ENCODE measurements around the gene NSL1. TPM values are rescaled to one million over a fixed set of nuclear protein-coding genes. Genes with fewer than 3 reads are reported as not detected.

NSL1 gene
- total and polyA plus RNA-seq, 3 experiments from 2014 or later = 39.5 to 53.2 (median 42.0) TPM

DNA sequence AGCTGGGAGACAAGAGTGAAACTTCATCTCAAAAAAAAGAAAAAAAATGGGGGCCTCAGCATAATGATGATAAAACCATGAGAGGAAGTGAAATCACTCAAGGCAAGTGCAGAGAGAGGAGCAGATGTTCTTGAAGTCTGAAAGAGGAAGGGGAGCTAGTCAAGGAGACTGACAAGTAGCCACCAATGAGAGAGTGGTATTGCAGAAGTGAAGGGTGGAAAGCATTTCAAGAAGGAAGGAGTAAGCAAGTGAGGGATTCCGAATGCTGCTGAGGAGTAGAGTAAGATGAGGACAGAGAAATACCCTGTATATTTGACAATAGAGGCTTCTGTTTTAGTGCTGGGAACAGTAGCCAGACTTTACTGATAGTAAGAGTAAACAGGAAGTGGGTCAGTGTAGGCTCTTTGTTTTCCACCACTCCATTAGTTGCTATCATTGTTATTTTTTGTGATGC lies 3.0 kb upstream of the NSL1 start:
- H3K4me3 ChIP-seq (ENCODE audit: low read length) = no peak overlapping the region

DNA sequence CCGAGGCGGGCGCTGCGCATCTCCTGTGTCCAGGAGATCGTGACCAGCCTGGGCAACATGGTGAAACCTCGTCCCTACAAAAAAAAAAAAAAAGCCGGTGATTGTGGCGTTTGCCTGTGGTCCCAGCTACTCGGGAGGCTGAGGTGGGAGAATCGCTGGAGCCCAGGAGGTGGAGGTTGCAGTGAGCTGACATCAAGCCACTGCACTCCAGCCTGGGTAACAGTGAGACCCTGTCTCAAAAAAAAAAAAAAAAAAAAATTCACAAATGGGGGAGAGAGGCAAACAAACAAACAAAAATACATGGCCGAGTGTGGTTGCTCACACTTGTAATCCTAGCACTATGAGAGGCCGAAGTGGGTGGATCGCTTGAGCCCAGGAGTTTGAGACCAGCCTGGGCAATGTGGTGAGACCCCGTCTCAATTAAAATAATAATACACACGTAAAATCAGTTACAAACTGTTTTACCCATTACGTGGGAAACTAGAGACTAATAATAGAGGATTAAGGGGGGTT lies 875 bp upstream of the NSL1 start:
- Histone ChIP-seq H3K27me3 (ENCODE audit: insufficient read depth, low read length, poor library complexity, severe bottlenecking) (no peaks in the 10 kb centered on the region), H3K36me3 (ENCODE audit: insufficient read depth, low read length) (no peaks in the 10 kb centered on the region), H3K4me3 (ENCODE audit: low read length) (peak overlapping the region; percentile 99), H3K4me1 (ENCODE audit: insufficient read depth, low read length) (peaks cover 29% of the 10 kb centered on the region), H3K9me3 (ENCODE audit: low read length) (no peaks in the 10 kb centered on the region), H3K27ac (ENCODE audit: low read depth, low read length) (peak overlapping the region; percentile 95)
- H3K36me3 Mint-ChIP-seq = peaks cover 0 to 29% (median 5%) of the 10 kb centered on the region in 3 donors
- peak overlapping the region; percentile 91 to 99 (median 97) for H3K4me3 Mint-ChIP-seq
- peaks cover 0 to 3% (median 0%) of the 10 kb centered on the region in 5 donors for H3K9me3 Mint-ChIP-seq
- no peak for DNase-seq
- POLR2A ChIA-PET = interaction anchor here (0.6 to 1.0 kb wide), 3 partner anchors 12 to 91 kb away, joined by 3 read pairs; partner anchors contain the start of gene FLVCR1
- H3K4me1 Mint-ChIP-seq = peaks cover 36 to 62% (median 60%) of the 10 kb centered on the region in 3 donors
- CTCF ChIA-PET = interaction anchor here (1.7 kb wide), 1 partner anchor 42 kb away, joined by 6 read pairs; no protein-coding TSS in a partner anchor
- peak overlapping the region in 7 of 8 donors; percentile 90 to 100 (median 93) for H3K27ac Mint-ChIP-seq
- H3K27me3 Mint-ChIP-seq = no peaks in the 10 kb centered on the region

More for the DNA sequence above, 3.0 kb upstream of the NSL1 start:
- peaks cover 31 to 56% (median 55%) of the 10 kb centered on the region in 3 donors for H3K4me1 Mint-ChIP-seq
- no peaks in the 10 kb centered on the region for H3K27me3 ChIP-seq (ENCODE audit: insufficient read depth, low read length, poor library complexity, severe bottlenecking)
- H3K27ac ChIP-seq (ENCODE audit: low read depth, low read length) = peak overlapping the region; percentile 34
- peak overlapping the region in 7 of 8 donors; percentile 0 to 94 (median 84) for H3K27ac Mint-ChIP-seq
- peaks cover 5 to 43% (median 11%) of the 10 kb centered on the region in 3 donors for H3K36me3 Mint-ChIP-seq
- no peaks in the 10 kb centered on the region for H3K27me3 Mint-ChIP-seq
- peak overlapping the region; percentile 17 to 76 (median 62) for H3K4me3 Mint-ChIP-seq
- peaks cover 26% of the 10 kb centered on the region for H3K4me1 ChIP-seq (ENCODE audit: insufficient read depth, low read length)
- ChIA-PET POLR2A (interaction anchor here (0.7 to 0.9 kb wide), 3 partner anchors 9 to 92 kb away, joined by 3 to 6 read pairs (median 3); partner anchors contain the start of gene FLVCR1), CTCF (interaction anchor here (1.1 to 1.7 kb wide), 3 partner anchors 17 to 130 kb away, joined by 3 to 4 read pairs (median 3); no protein-coding TSS in a partner anchor)
- no peak for DNase-seq
- H3K36me3 ChIP-seq (ENCODE audit: insufficient read depth, low read length) = peaks cover 6% of the 10 kb centered on the region
- no peaks in the 10 kb centered on the region for H3K9me3 ChIP-seq (ENCODE audit: low read length)
- H3K9me3 Mint-ChIP-seq = peaks cover 0 to 3% (median 0%) of the 10 kb centered on the region in 5 donors

- Histone ChIP-seq H3K27ac (ENCODE audit: low read depth, low read length) (peak overlapping the region; percentile 95), H3K4me1 (ENCODE audit: insufficient read depth, low read length) (peaks cover 29% of the 10 kb centered on the region), H3K4me3 (ENCODE audit: low read length) (peak overlapping the region; percentile 99), H3K27me3 (ENCODE audit: insufficient read depth, low read length, poor library complexity, severe bottlenecking) (no peaks in the 10 kb centered on the region), H3K36me3 (ENCODE audit: insufficient read depth, low read length) (no peaks in the 10 kb centered on the region), H3K9me3 (ENCODE audit: low read length) (no peaks in the 10 kb centered on the region)
- CTCF ChIA-PET = interaction anchor here (0.7 to 2.2 kb wide), 3 partner anchors 9 to 126 kb away, joined by 3 to 8 read pairs (median 6); no protein-coding TSS in a partner anchor
- Mint-ChIP-seq H3K27me3 (no peaks in the 10 kb centered on the region), H3K4me1 (peaks cover 36 to 64% (median 62%) of the 10 kb centered on the region in 3 donors), H3K27ac (peak overlapping the region; percentile 90 to 100 (median 94)), H3K4me3 (peak overlapping the region; percentile 91 to 99 (median 97)), H3K9me3 (peaks cover 0 to 3% (median 0%) of the 10 kb centered on the region in 5 donors), H3K36me3 (peaks cover 0 to 30% (median 4%) of the 10 kb centered on the region in 3 donors)
- POLR2A ChIA-PET = interaction anchor here (1.3 kb wide), 1 partner anchor 66 kb away, joined by 5 read pairs; no protein-coding TSS in a partner anchor
- no peak for DNase-seq
Observed at GRCh38 chr1:212791261-212791675, 309 bp downstream of the NSL1 start.

DNA sequence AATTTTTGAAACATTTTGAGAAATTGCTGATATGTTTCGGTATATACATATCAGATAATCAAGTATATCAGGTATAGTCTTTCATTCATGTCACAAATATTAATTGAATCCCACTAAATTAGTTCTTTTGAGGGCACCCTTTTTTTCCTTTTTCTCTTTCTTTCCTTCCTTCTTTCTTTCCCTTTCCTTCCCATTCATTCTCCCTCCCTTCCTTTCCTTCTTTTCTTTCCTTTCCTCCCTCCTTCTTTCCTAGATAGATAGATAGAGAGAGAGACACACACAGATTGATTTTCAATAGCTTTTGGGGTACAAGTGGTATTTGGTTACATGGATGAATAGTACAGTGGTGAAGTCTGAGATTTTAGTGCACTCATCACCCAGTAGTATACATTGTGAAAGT lies 5.7 kb downstream of the NSL1 start:
- ChIA-PET CTCF (interaction anchor here (1.5 to 2.0 kb wide), 2 partner anchors 121 to 308 kb away, joined by 7 to 9 read pairs; no protein-coding TSS in a partner anchor), POLR2A (interaction anchor here (1.5 kb wide), 1 partner anchor 9 kb away, joined by 3 read pairs; no protein-coding TSS in a partner anchor)
- peaks cover 10 to 26% (median 25%) of the 10 kb centered on the region in 3 donors for H3K4me1 Mint-ChIP-seq
- no peaks in the 10 kb centered on the region for H3K27me3 ChIP-seq (ENCODE audit: insufficient read depth, low read length, poor library complexity, severe bottlenecking)
- no peak overlapping the region for H3K27ac ChIP-seq (ENCODE audit: low read depth, low read length)
- no peak overlapping the region for H3K4me3 Mint-ChIP-seq
- no peak overlapping the region for H3K4me3 ChIP-seq (ENCODE audit: low read length)
- H3K27ac Mint-ChIP-seq = peak overlapping the region in 2 of 8 donors; percentile 85 to 95
- no peaks in the 10 kb centered on the region for H3K9me3 ChIP-seq (ENCODE audit: low read length)
- no peaks in the 10 kb centered on the region for H3K9me3 Mint-ChIP-seq
- peaks cover 0 to 56% (median 12%) of the 10 kb centered on the region in 3 donors for H3K36me3 Mint-ChIP-seq
- H3K36me3 ChIP-seq (ENCODE audit: insufficient read depth, low read length) = peaks cover 10% of the 10 kb centered on the region
- peaks cover 14% of the 10 kb centered on the region for H3K4me1 ChIP-seq (ENCODE audit: insufficient read depth, low read length)
- DNase-seq = no peak
- H3K27me3 Mint-ChIP-seq = no peaks in the 10 kb centered on the region

DNA sequence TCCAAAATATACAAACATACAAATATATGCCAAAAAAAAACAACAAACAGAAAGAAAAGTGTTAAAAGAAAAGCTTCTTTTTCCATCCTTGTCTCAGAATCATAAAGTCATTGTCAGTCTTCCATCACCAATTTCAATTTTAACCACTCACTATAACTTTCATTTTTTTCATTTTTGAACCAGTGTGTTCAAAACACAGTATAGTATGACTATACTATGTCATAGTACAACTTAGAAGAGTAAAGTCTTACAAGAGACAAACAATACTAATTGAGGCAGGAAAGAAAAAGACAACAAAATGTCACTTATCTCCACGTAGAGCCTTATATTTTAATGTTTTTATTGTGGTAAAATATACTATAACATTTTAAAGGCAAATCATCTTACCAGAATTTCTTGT lies 7.6 kb downstream of the NSL1 start:
- Mint-ChIP-seq H3K4me1 (peaks cover 5 to 15% (median 12%) of the 10 kb centered on the region in 3 donors), H3K9me3 (no peaks in the 10 kb centered on the region), H3K4me3 (no peak overlapping the region), H3K36me3 (peaks cover 0 to 58% (median 12%) of the 10 kb centered on the region in 3 donors), H3K27me3 (no peaks in the 10 kb centered on the region), H3K27ac (peak overlapping the region in 1 of 8 donors; percentile 27)
- Histone ChIP-seq H3K4me3 (ENCODE audit: low read length) (no peak overlapping the region), H3K27me3 (ENCODE audit: insufficient read depth, low read length, poor library complexity, severe bottlenecking) (no peaks in the 10 kb centered on the region), H3K4me1 (ENCODE audit: insufficient read depth, low read length) (no peaks in the 10 kb centered on the region), H3K9me3 (ENCODE audit: low read length) (no peaks in the 10 kb centered on the region), H3K27ac (ENCODE audit: low read depth, low read length) (no peak overlapping the region), H3K36me3 (ENCODE audit: insufficient read depth, low read length) (peaks cover 10% of the 10 kb centered on the region)
- POLR2A ChIA-PET = no interaction called here
- no peak for DNase-seq
- CTCF ChIA-PET = interaction anchor here (3.1 kb wide), 1 partner anchor 119 kb away, joined by 27 read pairs; no protein-coding TSS in a partner anchor

- H3K9me3 Mint-ChIP-seq = no peaks in the 10 kb centered on the region
- DNase-seq = peak in 2 of 5 donors; percentile 6 to 23
- ChIA-PET CTCF (interaction anchor here (0.9 to 3.1 kb wide), 8 partner anchors 10 to 306 kb away, joined by 3 to 27 read pairs (median 3); no protein-coding TSS in a partner anchor), POLR2A (no interaction called here)
- Histone ChIP-seq H3K27ac (ENCODE audit: low read depth, low read length) (no peak overlapping the region), H3K4me1 (ENCODE audit: insufficient read depth, low read length) (no peaks in the 10 kb centered on the region), H3K36me3 (ENCODE audit: insufficient read depth, low read length) (peaks cover 10% of the 10 kb centered on the region), H3K9me3 (ENCODE audit: low read length) (no peaks in the 10 kb centered on the region), H3K4me3 (ENCODE audit: low read length) (no peak overlapping the region), H3K27me3 (ENCODE audit: insufficient read depth, low read length, poor library complexity, severe bottlenecking) (no peaks in the 10 kb centered on the region)
- H3K27ac Mint-ChIP-seq = peak overlapping the region in 3 of 8 donors; percentile 12 to 75 (median 46)
- H3K27me3 Mint-ChIP-seq = no peaks in the 10 kb centered on the region
- peaks cover 3 to 16% (median 6%) of the 10 kb centered on the region in 3 donors for H3K4me1 Mint-ChIP-seq
- H3K36me3 Mint-ChIP-seq = peaks cover 0 to 64% (median 12%) of the 10 kb centered on the region in 3 donors
- peak overlapping the region in 1 of 7 donors; percentile 33 for H3K4me3 Mint-ChIP-seq
Observed at GRCh38 chr1:212782422-212783154, 9.0 kb downstream of the NSL1 start.

- no peak overlapping the region for H3K27ac Mint-ChIP-seq
Observed at GRCh38 chr1:212781225-212781624, 10.4 kb downstream of the NSL1 start.

More at GRCh38 chr1:212781225-212781624, 10.4 kb downstream of the NSL1 start:
- no peaks in the 10 kb centered on the region for H3K9me3 ChIP-seq (ENCODE audit: low read length)
- CTCF ChIA-PET = interaction anchor here (1.0 to 3.1 kb wide), 5 partner anchors 114 to 304 kb away, joined by 3 to 27 read pairs (median 3); no protein-coding TSS in a partner anchor
- H3K36me3 ChIP-seq (ENCODE audit: insufficient read depth, low read length) = peaks cover 10% of the 10 kb centered on the region
- H3K4me1 ChIP-seq (ENCODE audit: insufficient read depth, low read length) = no peaks in the 10 kb centered on the region
- no peaks in the 10 kb centered on the region for H3K27me3 Mint-ChIP-seq
- H3K4me1 Mint-ChIP-seq = peaks cover 3 to 12% (median 6%) of the 10 kb centered on the region in 3 donors
- no peak overlapping the region for H3K27ac ChIP-seq (ENCODE audit: low read depth, low read length)
- H3K4me3 ChIP-seq (ENCODE audit: low read length) = no peak overlapping the region
- H3K9me3 Mint-ChIP-seq = no peaks in the 10 kb centered on the region
- POLR2A ChIA-PET = interaction anchor here (0.9 kb wide), 1 partner anchor 11 kb away, joined by 3 read pairs; no protein-coding TSS in a partner anchor
- no peak overlapping the region for H3K4me3 Mint-ChIP-seq
- no peaks in the 10 kb centered on the region for H3K27me3 ChIP-seq (ENCODE audit: insufficient read depth, low read length, poor library complexity, severe bottlenecking)
- DNase-seq = no peak
- peaks cover 0 to 60% (median 12%) of the 10 kb centered on the region in 3 donors for H3K36me3 Mint-ChIP-seq

Measured in CD8-positive, alpha-beta memory T cell (primary cell).